SK-N-SH (cell line): ENCODE measurements around the gene JAKMIP1. TPM values are rescaled to one million over a fixed set of nuclear protein-coding genes. Genes with fewer than 3 reads are reported as not detected.

Source experiments
- CTCF ChIA-PET: fragments of 300-600, 350-600 bp; formaldehyde crosslinking; extraction: SDS; loops from one replicate; lab custom pipeline; 2021; lab: Yijun Ruan, JAX
- POLR2A ChIA-PET: fragments of 350-600 bp; sonication (Branson Sonifier 250); formaldehyde crosslinking; extraction: SDS; loops from one replicate; lab custom pipeline; 2020; ENCODE audit warnings: antibody characterized with exemption, inconsistent platforms; lab: Yijun Ruan, JAX
- DNase-seq: peaks from one replicate; pipeline ENCODE4 v3.0.0; 2012
- H2AFZ ChIP-seq: fragments of 200-600 bp; sonication (generic); 2 replicates; pipeline ENCODE4 v1.8.1; 2016; ENCODE audit warnings: antibody characterized with exemption, mild to moderate bottlenecking, low read depth
- H3F3A ChIP-seq: fragments of 200-600 bp; sonication (generic); replicated peaks from 2 replicates; pipeline ENCODE3; 2016; ENCODE audit warnings: antibody characterized with exemption, mild to moderate bottlenecking; ENCODE audit not compliant: insufficient read depth
- H3K27ac ChIP-seq, 2 experiments: fragments of 200-500 bp in 1 of 2; fragments of 200-600 bp in 1 of 2; sonication (Bioruptor generic) in 1 of 2; sonication (generic), shearing (Covaris generic) in 1 of 2; 2 replicates each; pipeline versions ENCODE4 v1.5.1 to v1.6.1; 2014 to 2016; ENCODE audit warnings: low read depth in 2 of 2, inconsistent platforms in 1 of 2, low read length in 1 of 2, mild to moderate bottlenecking in 1 of 2, mixed read lengths in 1 of 2
- H3K27me3 ChIP-seq: fragments of 200-600 bp; sonication (generic), shearing (Covaris generic); 2 replicates; pipeline ENCODE4 v1.6.1; 2016; ENCODE audit warnings: mixed run types; ENCODE audit not compliant: insufficient read depth
- H3K36me3 ChIP-seq, 2 experiments: fragments of 200-500 bp in 1 of 2; fragments of 200-600 bp in 1 of 2; sonication (Bioruptor generic) in 1 of 2; sonication (generic) in 1 of 2; replicated peaks in 1 of 2; 2 replicates each; pipeline versions ENCODE3 to v1.5.1; 2014 to 2016; ENCODE audit warnings: low read length in 1 of 2, mild to moderate bottlenecking in 1 of 2; ENCODE audit not compliant: insufficient read depth in 2 of 2, control insufficient read depth in 1 of 2
- H3K4me1 ChIP-seq, 2 experiments: fragments of 200-500 bp in 1 of 2; fragments of 200-600 bp in 1 of 2; sonication (Bioruptor generic) in 1 of 2; sonication (generic), shearing (Covaris generic) in 1 of 2; 2 replicates each; pipeline versions ENCODE4 v1.5.1 to v1.6.1; 2014 to 2016; ENCODE audit warnings: low read depth in 1 of 2, low read length in 1 of 2, mixed run types in 1 of 2; ENCODE audit not compliant: insufficient read depth in 2 of 2, control insufficient read depth in 1 of 2
- H3K4me2 ChIP-seq: fragments of 200-600 bp; sonication (generic), shearing (Covaris generic); 2 replicates; pipeline ENCODE4 v1.6.1; 2017; ENCODE audit warnings: mixed run types
- H3K4me3 ChIP-seq, 2 experiments: fragments of 200-500 bp in 1 of 2; fragments of 200-600 bp in 1 of 2; sonication (Bioruptor generic) in 1 of 2; sonication (generic), shearing (Covaris generic) in 1 of 2; 2 replicates each; pipeline versions ENCODE4 v1.5.1 to v1.8.1; 2014 to 2016; ENCODE audit warnings: low read depth in 2 of 2, inconsistent platforms in 1 of 2, low read length in 1 of 2, mild to moderate bottlenecking in 1 of 2, mixed read lengths in 1 of 2, moderate library complexity in 1 of 2
- H3K79me2 ChIP-seq: fragments of 200-600 bp; sonication (generic); 2 replicates; pipeline ENCODE4 v1.8.1; 2017; ENCODE audit warnings: mild to moderate bottlenecking; ENCODE audit not compliant: insufficient read depth
- H3K9ac ChIP-seq: fragments of 200-600 bp; sonication (generic); 2 replicates; pipeline ENCODE4 v1.6.1; 2017; ENCODE audit warnings: mixed run types
- H3K9me2 ChIP-seq: fragments of 200-600 bp; sonication (generic); 2 replicates; pipeline ENCODE4 v1.6.1; 2017; ENCODE audit warnings: mixed run types
- H3K9me3 ChIP-seq: fragments of 200-600 bp; sonication (generic); 2 replicates; pipeline ENCODE4 v1.6.1; 2017; ENCODE audit warnings: mixed run types, mild to moderate bottlenecking, moderate library complexity
- H4K20me1 ChIP-seq: fragments of 200-600 bp; sonication (generic); 2 replicates; pipeline ENCODE4 v1.6.1; 2017; ENCODE audit warnings: mild to moderate bottlenecking, mixed run types; ENCODE audit not compliant: insufficient read depth
- EP300 ChIP-seq, 2 experiments: IDR thresholded peaks; 2 replicates each; pipeline versions ENCODE4 v1.4.0 to v1.6.1; 2012; ENCODE audit warnings: borderline replicate concordance in 1 of 2, low read depth in 1 of 2, low read length in 1 of 2
- FOSL2 ChIP-seq: IDR thresholded peaks from 2 replicates; pipeline ENCODE4 v1.4.0; 2012; ENCODE audit warnings: low read depth, mild to moderate bottlenecking, moderate library complexity, borderline replicate concordance
- GATA2 ChIP-seq: sonication (generic); formaldehyde crosslinking; IDR thresholded peaks from 2 replicates; pipeline ENCODE4 v1.5.0; 2020; ENCODE audit warnings: mild to moderate bottlenecking, missing genetic modification reagents
- JUND ChIP-seq: IDR thresholded peaks from 2 replicates; pipeline ENCODE4 v1.4.0; 2012
- RAD21 ChIP-seq: IDR thresholded peaks from 2 replicates; pipeline ENCODE4 v1.6.1; 2012; ENCODE audit warnings: mild to moderate bottlenecking, low read length
- SIN3A ChIP-seq: IDR thresholded peaks from 2 replicates; pipeline ENCODE4 v1.6.1; 2012; ENCODE audit warnings: low read depth, mild to moderate bottlenecking, low read length, moderate library complexity, borderline replicate concordance
- TCF12 ChIP-seq: IDR thresholded peaks from 2 replicates; pipeline ENCODE4 v1.4.0; 2012
- TEAD4 ChIP-seq: IDR thresholded peaks from 2 replicates; pipeline ENCODE4 v1.4.0; 2012; ENCODE audit warnings: mild to moderate bottlenecking, borderline replicate concordance; ENCODE audit not compliant: insufficient read depth
- WGBS: methylation state at CpG from one replicate; pipeline ENCODE4 v1.1.6; 2017; ENCODE audit warnings: low lambda C conversion rate; 5-methylcytosine and 5-hydroxymethylcytosine counted together
- polyA plus RNA-seq, 3 experiments: library from polyadenylated mRNA; depleted of rRNA; stranded (reverse); fragments of >200 nt; gene quantifications; 2 replicates each; pipeline ENCODE4 v1.2.3, GENCODE V29; 2012
- TF ChIP-seq, protein P1 (sequence below): IDR thresholded peaks from 2 replicates; pipeline ENCODE4; 2012
- TF ChIP-seq, protein P2 (sequence below): IDR thresholded peaks from 2 replicates; pipeline ENCODE4 v1.4.0; 2012; ENCODE audit warnings: low read depth
- TF ChIP-seq, protein P3 (sequence below): IDR thresholded peaks from 2 replicates; pipeline ENCODE4 v1.4.0; 2012; ENCODE audit warnings: low read depth, borderline replicate concordance

JAKMIP1 gene
- polyA plus RNA-seq, 1 of the 3 experiments (the other 2 are of a cell fraction) = 0.54 TPM

DNA sequence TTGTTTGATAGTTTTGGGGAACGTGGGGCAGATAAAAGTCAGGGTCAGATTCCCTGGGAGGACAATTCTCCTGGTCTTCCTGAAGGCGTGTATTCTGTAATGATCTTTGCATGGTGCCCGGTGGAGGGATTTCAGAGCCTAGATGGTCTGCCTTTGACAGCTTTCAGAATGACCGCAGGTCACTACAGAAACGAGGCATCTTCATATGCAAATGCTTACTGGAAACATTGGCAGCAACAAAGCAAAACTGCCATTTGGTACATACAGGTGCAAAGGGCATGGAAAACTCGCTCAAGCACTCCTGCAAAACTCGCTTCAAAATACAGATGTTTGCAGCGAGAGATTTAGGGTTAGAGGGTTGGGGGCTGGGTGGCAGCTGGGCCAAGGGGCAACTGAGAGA is 190.9 kb downstream of the JAKMIP1 start:
- H3K27me3 ChIP-seq = no peaks in the 10 kb centered on the region
- no peak overlapping the region for H3K27ac ChIP-seq
- POLR2A ChIA-PET = no interaction called here
- peaks cover 0 to 9% of the 10 kb centered on the region in 2 experiments; a peak in 1 of 4 replicates for H3K4me1 ChIP-seq
- 45% methylated on average over 8 of the region's 8 CpGs for WGBS
- no peaks in the 10 kb centered on the region for H3K36me3 ChIP-seq
- CTCF ChIA-PET = interaction anchor here (0.6 to 10.5 kb wide), 5 partner anchors 8 to 597 kb away, joined by 3 to 107 read pairs (median 10); no protein-coding TSS in a partner anchor
- DNase-seq = no peak
- no peaks in the 10 kb centered on the region for H3K9me2 ChIP-seq
- no peaks in the 10 kb centered on the region for H4K20me1 ChIP-seq
- H3K79me2 ChIP-seq = no peaks in the 10 kb centered on the region
- H3F3A ChIP-seq = no peaks in the 10 kb centered on the region
- no peak overlapping the region for H2AFZ ChIP-seq
- no peaks in the 10 kb centered on the region for H3K9me3 ChIP-seq
- no peak overlapping the region for H3K4me3 ChIP-seq
- H3K4me2 ChIP-seq = no peak overlapping the region
- H3K9ac ChIP-seq = no peak overlapping the region
- TF ChIP-seq, protein P1, sequence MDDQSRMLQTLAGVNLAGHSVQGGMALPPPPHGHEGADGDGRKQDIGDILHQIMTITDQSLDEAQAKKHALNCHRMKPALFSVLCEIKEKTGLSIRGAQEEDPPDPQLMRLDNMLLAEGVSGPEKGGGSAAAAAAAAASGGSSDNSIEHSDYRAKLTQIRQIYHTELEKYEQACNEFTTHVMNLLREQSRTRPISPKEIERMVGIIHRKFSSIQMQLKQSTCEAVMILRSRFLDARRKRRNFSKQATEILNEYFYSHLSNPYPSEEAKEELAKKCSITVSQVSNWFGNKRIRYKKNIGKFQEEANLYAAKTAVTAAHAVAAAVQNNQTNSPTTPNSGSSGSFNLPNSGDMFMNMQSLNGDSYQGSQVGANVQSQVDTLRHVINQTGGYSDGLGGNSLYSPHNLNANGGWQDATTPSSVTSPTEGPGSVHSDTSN = no peak
- TF ChIP-seq, protein P2, sequence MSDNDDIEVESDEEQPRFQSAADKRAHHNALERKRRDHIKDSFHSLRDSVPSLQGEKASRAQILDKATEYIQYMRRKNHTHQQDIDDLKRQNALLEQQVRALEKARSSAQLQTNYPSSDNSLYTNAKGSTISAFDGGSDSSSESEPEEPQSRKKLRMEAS = no peak
- TF ChIP-seq, protein P3, sequence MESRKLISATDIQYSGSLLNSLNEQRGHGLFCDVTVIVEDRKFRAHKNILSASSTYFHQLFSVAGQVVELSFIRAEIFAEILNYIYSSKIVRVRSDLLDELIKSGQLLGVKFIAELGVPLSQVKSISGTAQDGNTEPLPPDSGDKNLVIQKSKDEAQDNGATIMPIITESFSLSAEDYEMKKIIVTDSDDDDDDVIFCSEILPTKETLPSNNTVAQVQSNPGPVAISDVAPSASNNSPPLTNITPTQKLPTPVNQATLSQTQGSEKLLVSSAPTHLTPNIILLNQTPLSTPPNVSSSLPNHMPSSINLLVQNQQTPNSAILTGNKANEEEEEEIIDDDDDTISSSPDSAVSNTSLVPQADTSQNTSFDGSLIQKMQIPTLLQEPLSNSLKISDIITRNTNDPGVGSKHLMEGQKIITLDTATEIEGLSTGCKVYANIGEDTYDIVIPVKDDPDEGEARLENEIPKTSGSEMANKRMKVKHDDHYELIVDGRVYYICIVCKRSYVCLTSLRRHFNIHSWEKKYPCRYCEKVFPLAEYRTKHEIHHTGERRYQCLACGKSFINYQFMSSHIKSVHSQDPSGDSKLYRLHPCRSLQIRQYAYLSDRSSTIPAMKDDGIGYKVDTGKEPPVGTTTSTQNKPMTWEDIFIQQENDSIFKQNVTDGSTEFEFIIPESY = no peak
- TF ChIP-seq TEAD4 = no peak

DNA sequence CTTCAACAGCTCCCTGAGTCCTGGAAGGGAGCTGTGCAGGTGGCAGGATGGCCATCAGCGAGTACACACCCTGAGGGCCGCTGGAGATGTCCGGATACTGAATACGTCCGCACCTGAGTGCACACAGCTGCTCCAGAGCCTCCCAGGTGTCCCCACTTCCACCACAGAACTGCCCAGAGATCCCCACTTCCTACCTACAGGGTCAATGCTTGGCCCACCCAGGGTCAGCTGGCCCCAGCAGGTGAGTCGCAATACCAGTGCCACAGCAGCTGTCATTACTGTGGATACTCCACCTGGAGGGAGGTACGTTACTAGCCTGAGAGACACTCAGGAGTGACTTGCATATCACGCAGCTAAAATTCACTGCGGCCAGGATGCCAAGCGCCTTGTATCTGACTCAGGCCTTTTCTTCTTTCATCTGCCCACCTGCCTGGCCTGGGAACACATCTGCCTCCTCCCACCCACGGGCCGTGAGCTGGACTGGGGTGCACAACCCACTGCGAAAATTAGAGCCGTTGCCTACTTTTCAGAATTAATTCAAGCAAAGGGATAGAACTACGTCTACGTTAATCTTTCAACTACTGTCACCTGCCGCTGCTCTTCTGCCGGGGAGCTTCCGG is 191.5 kb downstream of the JAKMIP1 start:
- Histone ChIP-seq H3K4me2 (no peak overlapping the region), H2AFZ (no peak overlapping the region), H3K9ac (no peak overlapping the region), H3F3A (no peaks in the 10 kb centered on the region), H3K36me3 (no peaks in the 10 kb centered on the region), H3K4me1 (peaks cover 0 to 9% of the 10 kb centered on the region in 2 experiments; a peak in 1 of 4 replicates), H3K79me2 (no peaks in the 10 kb centered on the region), H3K9me2 (no peaks in the 10 kb centered on the region), H4K20me1 (no peaks in the 10 kb centered on the region), H3K4me3 (no peak overlapping the region), H3K27ac (no peak overlapping the region), H3K9me3 (no peaks in the 10 kb centered on the region), H3K27me3 (no peaks in the 10 kb centered on the region)
- CTCF ChIA-PET = interaction anchor here (0.6 to 10.5 kb wide), 5 partner anchors 9 to 598 kb away, joined by 3 to 107 read pairs (median 10); no protein-coding TSS in a partner anchor
- TF ChIP-seq RAD21 = no peak
- no peak for TF ChIP-seq SIN3A
- no peak for TF ChIP-seq GATA2 (CRISPR knock-in tag)
- no peak for TF ChIP-seq TCF12
- no peak for TF ChIP-seq EP300 (IDR thresholded peaks at IDR 0.05; ENCODE audit: borderline replicate concordance in 1 of 2, low read depth in 1 of 2, low read length in 1 of 2)
- TF ChIP-seq, protein P3 = no peak
- no peak for TF ChIP-seq FOSL2
- TF ChIP-seq, protein P2 = no peak
- no peak for TF ChIP-seq JUND
- no peak for DNase-seq
- 68% methylated on average over 13 of the region's 19 CpGs for WGBS
- POLR2A ChIA-PET = no interaction called here
